ENCODE measurements around the gene TSC22D4.

DNA sequence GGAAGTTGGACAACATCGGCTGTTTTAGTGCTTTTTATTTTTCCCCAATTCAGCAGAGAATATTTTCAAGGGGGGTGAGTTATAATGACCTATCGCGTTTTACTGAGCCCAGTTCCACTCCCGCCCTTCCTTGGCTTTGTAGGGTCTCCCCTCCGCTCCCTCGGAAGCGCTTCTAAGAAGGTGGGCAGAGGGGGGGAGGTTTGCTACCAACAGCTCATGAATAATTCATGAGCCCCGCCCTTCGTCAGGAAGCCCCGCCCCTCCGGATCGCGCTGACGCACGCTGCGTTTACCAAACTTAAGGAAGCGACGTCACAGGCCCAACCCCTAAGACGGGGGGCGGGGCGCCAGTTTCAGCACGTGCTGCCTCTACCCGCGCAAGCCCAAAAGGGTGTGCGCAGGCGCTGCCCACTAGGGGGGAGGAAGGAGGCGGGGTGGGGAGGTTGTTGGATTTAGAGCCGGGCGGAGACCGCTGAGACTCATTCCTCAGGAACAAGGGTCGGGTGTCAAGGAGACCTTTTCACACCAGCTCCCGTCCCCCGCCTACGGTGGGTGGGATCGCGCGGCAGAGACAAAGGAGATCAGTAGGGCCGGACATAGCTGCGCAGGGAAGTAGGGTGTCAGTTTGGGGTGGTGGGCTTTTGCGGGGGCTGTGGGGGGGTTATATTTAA, 49.9 kb downstream of the TSC22D4 start:
- TF ChIP-seq POLR2A (conservative IDR thresholded peaks at IDR 0.05) (peak; percentile 96), BCLAF1 (IDR thresholded peaks at IDR 0.05; ENCODE audit: borderline replicate concordance in 1 of 2, control insufficient read depth in 1 of 2, low read depth in 2 of 2, low read length in 1 of 2) (peak in 1 of 2 experiments; percentile 57; a peak in 1 of 4 replicates), POLR2AphosphoS2 (IDR thresholded peaks at IDR 0.05; ENCODE audit: low read length) (peak; percentile 87; the same call in 1 of the 2 replicates), HNRNPL (IDR thresholded peaks at IDR 0.05; ENCODE audit: low read depth, low read length) (no peak), NFRKB (IDR thresholded peaks at IDR 0.05; ENCODE audit: low read depth) (peak; percentile 44), POLR2AphosphoS5 (IDR thresholded peaks at IDR 0.05; ENCODE audit: control insufficient read depth, insufficient read depth, low read depth, low read length) (peak; percentile 81), ZNF551 (CRISPR knock-in tag; IDR thresholded peaks at IDR 0.05) (peak; percentile 63; the same call in 1 of the 2 replicates), STAT5A (IDR thresholded peaks at IDR 0.05; ENCODE audit: borderline replicate concordance, low read length) (0 out of 2 replicates have a peak, but pooled peaks have one; percentile 40), ZNF717 (CRISPR knock-in tag; IDR thresholded peaks at IDR 0.05) (no peak)
- TF ChIP-seq, protein P1, sequence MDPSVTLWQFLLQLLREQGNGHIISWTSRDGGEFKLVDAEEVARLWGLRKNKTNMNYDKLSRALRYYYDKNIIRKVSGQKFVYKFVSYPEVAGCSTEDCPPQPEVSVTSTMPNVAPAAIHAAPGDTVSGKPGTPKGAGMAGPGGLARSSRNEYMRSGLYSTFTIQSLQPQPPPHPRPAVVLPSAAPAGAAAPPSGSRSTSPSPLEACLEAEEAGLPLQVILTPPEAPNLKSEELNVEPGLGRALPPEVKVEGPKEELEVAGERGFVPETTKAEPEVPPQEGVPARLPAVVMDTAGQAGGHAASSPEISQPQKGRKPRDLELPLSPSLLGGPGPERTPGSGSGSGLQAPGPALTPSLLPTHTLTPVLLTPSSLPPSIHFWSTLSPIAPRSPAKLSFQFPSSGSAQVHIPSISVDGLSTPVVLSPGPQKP (CRISPR knock-in tag; IDR thresholded peaks at IDR 0.05), result no peak

Measured in K562 (cell line).